ENCODE data around the gene ANO7. TPM values are rescaled to one million over a fixed set of nuclear protein-coding genes. Genes with fewer than 3 reads are reported as not detected.
A peak's percentile ranks its signal among the peaks of the same experiment; 100 is the strongest.

Gene ANO7
- total RNA-seq, 1 experiment from 2014 or later: 5.2 TPM

- DNase-seq: no peak
- Histone ChIP-seq H3K79me2 (ENCODE audit: insufficient read depth, low read length) (no peaks in the 10 kb centered on the region; the same call in 1 of the 2 replicates), H3K4me2 (ENCODE audit: insufficient read depth, insufficient read length, low read length) (peak overlapping the region; percentile 80), H3K18ac (ENCODE audit: insufficient read length, low read depth, low read length) (no peak overlapping the region), H3K4me1 (ENCODE audit: insufficient read depth, low read length) (peaks cover 4% of the 10 kb centered on the region; the same call in 1 of the 2 replicates), H4K8ac (replicated peaks; ENCODE audit: insufficient read length, low read depth, low read length) (no peak overlapping the region), H2AFZ (ENCODE audit: low read length) (no peak overlapping the region), H3K23ac (ENCODE audit: insufficient read length, low read depth, low read length) (no peak overlapping the region), H2BK120ac (ENCODE audit: low read depth, low read length, poor library complexity, severe bottlenecking) (no peak overlapping the region), H3K23me2 (ENCODE audit: insufficient read length, low read depth, low read length, poor library complexity, severe bottlenecking) (peaks cover 10% of the 10 kb centered on the region), H4K91ac (ENCODE audit: insufficient read length, low read depth, low read length) (no peak overlapping the region), H3K9me3 (ENCODE audit: control insufficient read depth, low read depth, low read length) (no peaks in the 10 kb centered on the region), H3K27me3 (ENCODE audit: insufficient read depth, low read length) (no peaks in the 10 kb centered on the region), H2BK20ac (ENCODE audit: low read depth, low read length, poor library complexity, severe bottlenecking) (no peak overlapping the region), H3K27ac (ENCODE audit: insufficient read length, low read depth, low read length) (no peak overlapping the region), H2AK5ac (ENCODE audit: insufficient read length, low read length) (no peak overlapping the region), H4K20me1 (ENCODE audit: control insufficient read depth, insufficient read depth, insufficient read length) (peaks cover 2% of the 10 kb centered on the region), H3T11ph (ENCODE audit: low read length) (no peak overlapping the region), H4K5ac (ENCODE audit: insufficient read length, low read depth, low read length) (no peak overlapping the region), H3K79me1 (ENCODE audit: insufficient read depth, low read depth, low read length, poor library complexity, severe bottlenecking) (no peaks in the 10 kb centered on the region), H3K4ac (ENCODE audit: low read depth, low read length) (no peak overlapping the region), H2BK15ac (ENCODE audit: low read depth, low read length) (no peak overlapping the region), H3K14ac (ENCODE audit: insufficient read depth, low read length) (no peak overlapping the region), H2BK5ac (ENCODE audit: insufficient read length, low read length) (no peak overlapping the region), H3K56ac (ENCODE audit: insufficient read length, low read depth, low read length) (no peak overlapping the region), H2BK12ac (ENCODE audit: insufficient read length, low read depth, low read length) (no peak overlapping the region), H3K9ac (ENCODE audit: extremely low read depth, insufficient read length, low read length) (no peak overlapping the region)
- peaks cover 5% of the 10 kb centered on the region for H3K27me3 Mint-ChIP-seq (ENCODE audit: low read depth)
- no CpG with 5 or more reads among the region's 4 CpGs for WGBS (ENCODE audit: extremely low coverage, insufficient read length, low lambda C conversion rate)
- H3K4me1 Mint-ChIP-seq: peaks cover 19 to 39% of the 10 kb centered on the region in 2 experiments
- peaks cover 0 to 2% of the 10 kb centered on the region in 2 experiments; a peak in 2 of 5 replicates for H3K9me3 Mint-ChIP-seq
- no peak overlapping the region for H3K27ac Mint-ChIP-seq
- H3K4me3 Mint-ChIP-seq: peak overlapping the region; percentile 78 to 94
- TF ChIP-seq CTCF (conservative IDR thresholded peaks at IDR 0.05): no peak
- H3K36me3 Mint-ChIP-seq (ENCODE audit: insufficient read depth in 1 of 3, low read depth in 3 of 3): peaks cover 0 to 4% (median 2%) of the 10 kb centered on the region in 3 experiments; a peak in 2 of 7 replicates
Observed at GRCh38 chr2:241219030-241219382, 30.5 kb downstream of the ANO7 start.
